Adipose tissue (tissue), 3 donors: ENCODE data around the gene SHANK2. TPM values are rescaled to one million over a fixed set of nuclear protein-coding genes. Genes with fewer than 3 reads are reported as not detected.

Source experiments
- H3K27ac ChIP-seq: one replicate; pipeline ENCODE4 v1.5.1; 2013; ENCODE audit warnings: low read depth, low read length
- WGBS, 3 donors: extraction: QIAGEN DNeasy Blood & Tissue Kit; methylation state at CpG; one replicate each; pipeline ENCODE4 v1.1.7; 2013; 5-methylcytosine and 5-hydroxymethylcytosine counted together
- polyA plus RNA-seq, 3 donors: library from polyadenylated mRNA; stranded (reverse); fragments of 200-250 nt; gene quantifications; one replicate each; pipeline ENCODE4 v1.2.3, GENCODE V29; 2013
- donor health status: healthy with polysubstance abuse.
- donor health status: Bipolar disorder and iron deficiency.
- donor health status: healthy.

The SHANK2 gene
- polyA plus RNA-seq, 3 donors = 0.64 to 3.2 (median 1.9) TPM

GRCh38 chr11:71279916-71280645, 27.7 kb upstream of the SHANK2 start:
- 69 to 81% (median 71%) methylated on average over 14 of the region's 14 CpGs for WGBS, 3 donors
- H3K27ac ChIP-seq = no peak overlapping the region

- 82 to 86% (median 83%) methylated on average over 3 of the region's 3 CpGs for WGBS, 3 donors
- no peak overlapping the region for H3K27ac ChIP-seq
These were observed 19.8 kb upstream of the SHANK2 start for GRCh38 chr11:71272161-71272560.

GRCh38 chr11:71269603-71270511, 17.5 kb upstream of the SHANK2 start:
- H3K27ac ChIP-seq = no peak overlapping the region
- WGBS, 3 donors = 80 to 88% (median 82%) methylated on average over 16 of the region's 16 CpGs

GRCh38 chr11:71268706-71269321, 16.4 kb upstream of the SHANK2 start:
- WGBS, 3 donors = 71 to 82% (median 82%) methylated on average over 11 of the region's 11 CpGs

GRCh38 chr11:71267807-71268421, 15.5 kb upstream of the SHANK2 start:
- no peak overlapping the region for H3K27ac ChIP-seq
- 51 to 60% (median 56%) methylated on average over 15 of the region's 15 CpGs for WGBS, 3 donors

More at GRCh38 chr11:71268706-71269321, 16.4 kb upstream of the SHANK2 start:
- H3K27ac ChIP-seq = no peak overlapping the region

- 37 to 71% (median 37%) methylated on average over 22 of the region's 22 CpGs for WGBS, 3 donors
- H3K27ac ChIP-seq = no peak overlapping the region
These were observed 13.9 kb upstream of the SHANK2 start for GRCh38 chr11:71266114-71266833.

GRCh38 chr11:71265559-71266092, 13.2 kb upstream of the SHANK2 start:
- no peak overlapping the region for H3K27ac ChIP-seq
- 80 to 89% (median 82%) methylated on average over 18 of the region's 18 CpGs for WGBS, 3 donors

- no peak overlapping the region for H3K27ac ChIP-seq
- 51 to 67% (median 52%) methylated on average over 4 of the region's 4 CpGs for WGBS, 3 donors
These were observed 11.0 kb upstream of the SHANK2 start for GRCh38 chr11:71263386-71263785.

- H3K27ac ChIP-seq = no peak overlapping the region
- WGBS, 3 donors = 39 to 53% (median 45%) methylated on average over 11 of the region's 11 CpGs
These were observed 3.6 kb upstream of the SHANK2 start for GRCh38 chr11:71255800-71256479.

- WGBS, 3 donors = 35 to 71% (median 65%) methylated on average over 5 of the region's 5 CpGs
- no peak overlapping the region for H3K27ac ChIP-seq
These were observed 2.9 kb upstream of the SHANK2 start for GRCh38 chr11:71255323-71255722.

GRCh38 chr11:71253794-71254193, 1.4 kb upstream of the SHANK2 start:
- H3K27ac ChIP-seq = no peak overlapping the region
- 30 to 64% (median 64%) methylated on average over 5 of the region's 5 CpGs for WGBS, 3 donors

- 2 to 5% (median 3%) methylated on average over 39 to 40 of the region's 40 CpGs for WGBS, 3 donors
- no peak overlapping the region for H3K27ac ChIP-seq
These were observed 673 bp upstream of the SHANK2 start for GRCh38 chr11:71252770-71253730.

GRCh38 chr11:71251761-71252268, 562 bp downstream of the SHANK2 start:
- 1 to 2% (median 1%) methylated on average over 42 to 59 of the region's 59 CpGs for WGBS, 3 donors
- H3K27ac ChIP-seq = no peak overlapping the region

GRCh38 chr11:71251151-71251721, 1.1 kb downstream of the SHANK2 start:
- H3K27ac ChIP-seq = no peak overlapping the region
- 2 to 3% (median 3%) methylated on average over 40 to 64 of the region's 64 CpGs for WGBS, 3 donors

- H3K27ac ChIP-seq = no peak overlapping the region
- 24 to 45% (median 24%) methylated on average over 27 of the region's 27 CpGs for WGBS, 3 donors
These were observed 1.7 kb downstream of the SHANK2 start for GRCh38 chr11:71250523-71251150.
